NCI-H2196 treated with DMSO at 0.1 percent for 48 hours (cell line): ENCODE data around the gene FZD8.
"Not testable (repeated sequence)": the region's sequence is repeated elsewhere in the genome, so short reads cannot be mapped to it uniquely, and the experiment has no call there.

Experiments
- DNase-seq: peaks from one replicate; lab custom pipeline; 2025; ENCODE audit not compliant: unreplicated experiment; lab: John Stamatoyannopoulos, UW

The FZD8 gene

GRCh38 chr10:35642035-35642792, at the start of gene FZD8:
TSS of gene FZD8 (minus strand) at chr10:35642296. CDS start at chr10:35641429, 867 bp downstream.
- DNase-seq, result peak; percentile 75

DNA sequence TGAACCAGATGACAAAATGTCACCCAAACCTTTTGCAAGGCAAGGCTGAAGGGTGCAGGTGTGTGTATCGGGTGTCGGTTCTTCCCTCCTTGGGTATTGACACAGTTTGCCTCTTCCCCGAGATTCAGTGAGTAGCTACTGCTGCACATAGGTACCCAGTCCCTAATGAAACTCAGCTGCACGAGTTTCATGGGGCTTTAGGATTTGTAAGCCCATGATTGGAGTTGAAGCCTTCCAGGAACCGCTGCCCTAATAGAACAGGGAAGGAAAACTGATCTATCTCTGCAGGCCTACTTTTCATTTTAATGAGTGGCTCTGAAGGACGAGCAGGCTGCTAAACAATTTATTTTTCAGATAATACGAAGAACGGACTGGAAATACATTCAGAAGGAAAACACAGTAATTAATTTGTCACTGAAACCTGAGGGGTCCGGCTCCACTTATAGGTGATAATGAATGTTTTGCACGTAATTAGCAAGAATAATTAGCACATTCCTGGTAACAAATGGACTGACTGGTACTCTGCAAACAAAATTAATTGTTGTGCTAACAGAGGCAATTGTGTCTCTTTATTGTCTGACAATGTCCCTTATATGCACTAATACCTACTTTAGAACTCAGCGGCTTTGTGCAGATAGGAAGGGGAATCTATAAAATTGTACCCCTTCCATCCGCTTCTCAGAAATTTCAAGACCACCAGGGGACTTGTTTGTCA, 49.6 kb upstream of the FZD8 start:
- DNase-seq, result no peak

- peak; percentile 76 for DNase-seq
Observed at GRCh38 chr10:35690534-35690933, 48.4 kb upstream of the FZD8 start.

GRCh38 chr10:35685858-35686257, 43.8 kb upstream of the FZD8 start:
- not testable (repeated sequence) for DNase-seq

DNA sequence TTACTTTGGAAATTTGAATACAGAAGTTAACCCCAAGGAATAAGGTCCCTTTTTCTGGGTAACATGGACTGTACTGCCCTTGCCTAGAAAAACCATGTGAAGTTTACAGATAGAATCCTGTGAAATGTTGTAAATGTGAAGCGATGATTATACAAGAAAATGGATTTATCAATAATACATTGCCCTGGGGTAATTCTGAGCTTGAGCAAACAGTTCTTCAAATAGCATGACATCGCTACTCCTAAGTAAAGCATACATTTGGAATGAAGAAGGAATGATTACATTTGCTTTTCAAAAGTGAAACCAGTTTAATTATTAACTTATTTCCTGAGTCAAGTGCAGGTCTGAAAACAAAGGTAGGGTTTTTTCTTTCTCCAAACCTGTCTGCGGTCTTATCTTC, 43.3 kb upstream of the FZD8 start:
- DNase-seq, result no peak

- DNase-seq, result no peak
Observed at GRCh38 chr10:35684586-35684985, 42.5 kb upstream of the FZD8 start.

DNA sequence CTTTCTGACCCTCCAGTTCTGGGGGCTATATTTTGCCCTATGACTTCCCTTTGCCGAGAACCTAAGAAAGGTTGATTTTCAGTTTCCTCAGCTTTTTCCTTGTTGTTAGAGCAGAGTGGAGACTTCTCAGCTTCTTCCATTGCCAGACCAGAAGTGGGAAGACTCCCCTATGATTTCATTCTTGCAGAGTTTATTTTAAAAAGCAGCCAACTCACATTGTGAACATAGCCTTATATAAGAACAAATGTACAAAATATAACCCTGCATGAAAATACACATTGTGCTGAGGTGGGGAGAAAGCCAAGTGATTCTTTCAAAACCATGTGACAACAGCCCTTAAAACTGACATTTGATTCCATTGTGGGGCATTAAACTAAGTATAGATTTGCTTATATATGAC, 33.8 kb upstream of the FZD8 start:
- DNase-seq, result no peak

DNA sequence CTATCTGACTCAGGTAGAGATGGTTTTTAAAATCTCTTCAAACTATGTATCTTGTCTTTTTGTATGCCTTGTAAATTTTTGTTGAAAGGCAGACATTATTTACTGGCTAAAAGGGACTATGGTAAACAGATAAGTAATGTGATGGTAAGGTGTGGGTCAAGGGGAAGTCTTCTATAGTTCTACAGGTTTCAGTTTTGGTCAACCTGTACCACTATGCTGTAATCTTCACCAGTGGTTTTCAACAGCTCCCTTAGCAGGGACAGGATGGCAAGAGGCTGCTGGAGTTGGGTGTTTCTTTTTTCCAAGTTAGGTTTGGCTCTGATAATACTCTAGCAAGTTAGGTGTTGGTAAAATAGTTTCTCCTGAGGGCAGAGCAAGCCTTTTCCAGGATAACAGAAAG, 32.7 kb upstream of the FZD8 start:
- no peak for DNase-seq

GRCh38 chr10:35668865-35669650, 27.0 kb upstream of the FZD8 start:
- DNase-seq, result no peak

GRCh38 chr10:35667971-35668370, 25.9 kb upstream of the FZD8 start:
- no peak for DNase-seq

DNA sequence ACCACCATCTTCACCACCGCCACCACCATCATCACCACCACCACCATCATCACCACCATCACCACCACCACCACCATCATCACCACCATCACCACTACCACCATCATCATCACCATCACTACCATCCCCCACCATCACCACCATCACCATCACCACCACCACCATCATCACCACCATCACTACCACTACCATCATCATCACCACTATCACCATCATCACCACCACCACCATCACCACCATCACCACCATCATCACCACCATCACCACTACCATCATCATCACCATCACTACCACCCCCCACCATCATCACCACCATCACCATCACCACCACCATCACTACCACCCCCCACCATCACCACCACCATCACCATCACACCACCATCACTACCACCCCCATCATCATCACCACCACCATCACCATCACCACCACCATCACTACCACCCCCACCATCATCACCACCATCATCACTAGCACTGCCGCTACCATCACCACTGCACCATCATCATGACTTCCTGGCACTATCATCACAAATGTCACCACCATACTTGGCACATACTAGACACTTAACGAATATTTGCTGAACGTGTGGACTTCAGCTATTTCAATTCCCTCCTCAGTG, 25.3 kb upstream of the FZD8 start:
- no peak for DNase-seq

GRCh38 chr10:35661236-35661635, 19.1 kb upstream of the FZD8 start:
- DNase-seq, result no peak

DNA sequence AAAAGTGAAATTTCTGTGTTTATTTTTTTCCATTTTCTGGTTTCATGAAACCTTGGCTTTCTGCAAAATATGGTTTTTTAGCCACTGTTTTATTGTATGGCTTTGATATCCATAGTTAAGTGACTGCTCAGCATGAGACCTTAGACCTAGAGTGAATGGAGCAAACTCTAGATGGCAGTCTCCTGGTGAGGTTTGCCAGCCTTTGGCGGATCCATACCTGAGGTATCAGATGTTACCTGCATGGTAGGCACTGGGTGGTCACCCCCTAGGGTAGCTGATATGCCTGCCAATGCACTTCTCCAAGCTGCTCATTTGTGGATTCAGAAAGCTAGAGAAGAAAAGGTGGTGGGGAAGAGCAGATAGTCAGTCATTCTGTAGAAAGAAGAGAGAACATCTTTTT, 17.4 kb upstream of the FZD8 start:
- no peak for DNase-seq

DNA sequence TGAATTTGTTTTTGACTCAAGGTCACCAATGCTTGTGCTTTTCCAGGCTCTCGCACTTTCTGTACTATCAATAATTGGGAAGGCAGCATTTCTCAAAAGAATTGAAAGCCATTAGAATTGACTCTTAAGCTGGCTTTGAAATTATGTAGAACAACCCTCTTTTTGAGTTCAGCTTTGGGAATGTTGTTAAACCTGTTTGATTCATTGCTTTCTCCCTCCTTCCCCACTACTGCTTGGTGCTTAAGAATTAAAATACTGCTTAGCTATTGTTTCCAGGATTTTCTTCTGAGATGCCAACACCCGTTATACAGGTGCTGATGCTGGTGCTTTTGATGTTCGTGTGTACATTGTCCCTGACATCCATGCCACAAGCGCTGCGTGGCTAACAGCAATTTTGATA, 15.5 kb upstream of the FZD8 start:
- DNase-seq, result no peak

DNA sequence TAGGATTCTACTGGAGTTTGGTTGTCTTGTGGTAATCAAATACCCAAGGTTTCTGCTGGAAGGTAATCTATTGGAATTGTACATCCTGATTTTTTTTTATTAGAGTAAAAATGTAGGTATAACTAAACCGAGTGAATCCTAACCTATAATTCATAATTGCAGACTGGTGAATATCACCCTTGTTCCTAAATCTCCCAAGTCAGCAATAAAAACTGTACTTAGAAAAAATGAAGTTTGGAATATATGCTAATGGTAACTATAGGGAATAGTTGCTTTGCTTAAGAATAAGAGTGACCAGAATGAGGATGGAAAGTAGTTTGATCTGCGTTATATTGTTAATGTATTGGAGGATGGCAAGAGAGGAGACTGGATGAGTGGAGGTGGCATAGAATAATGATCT, 10.7 kb upstream of the FZD8 start:
- no peak for DNase-seq

GRCh38 chr10:35650894-35651293, 8.8 kb upstream of the FZD8 start:
- no peak for DNase-seq

- no peak for DNase-seq
Observed at GRCh38 chr10:35644050-35644950, 2.2 kb upstream of the FZD8 start.

- no peak for DNase-seq
Observed at GRCh38 chr10:35643151-35644049, 1.3 kb upstream of the FZD8 start.

DNA sequence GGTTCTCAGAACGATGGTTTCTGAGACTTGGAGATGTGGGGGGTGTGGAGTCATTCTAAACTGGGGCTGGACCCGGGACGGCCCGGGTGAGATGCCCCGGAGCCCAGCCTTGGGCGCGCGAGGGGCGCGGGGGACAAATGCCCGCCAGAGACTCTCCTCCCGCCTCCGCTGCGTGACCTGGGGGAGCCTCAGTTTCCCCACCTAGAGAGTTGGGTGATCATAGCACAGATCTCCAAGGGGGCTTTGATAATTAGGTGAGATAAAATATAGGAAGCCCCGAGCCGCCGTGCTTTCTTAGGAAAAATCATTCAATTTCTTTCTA, 658 bp upstream of the FZD8 start:
- DNase-seq, result no peak

DNA sequence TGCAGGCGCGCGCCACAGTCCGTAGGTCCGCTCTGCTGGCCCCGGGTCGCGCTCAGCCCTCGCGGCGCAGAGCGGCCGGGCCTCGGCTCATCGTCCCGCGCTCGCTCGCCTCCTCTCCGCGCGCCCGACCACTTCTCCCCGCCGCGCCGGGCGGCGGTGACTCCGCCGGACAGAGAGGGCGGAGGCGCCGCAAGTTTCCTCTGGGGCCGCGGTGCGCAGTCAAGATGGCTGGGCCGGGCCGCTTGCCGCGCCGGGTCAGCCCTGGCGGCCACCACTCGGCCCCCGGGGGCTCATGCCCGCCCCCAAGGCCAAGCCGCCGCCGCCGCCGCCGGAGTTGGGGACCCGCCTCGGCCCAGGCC, 441 bp downstream of the FZD8 start:
- no peak for DNase-seq
